ENCODE measurements around the gene JOSD2. TPM values are rescaled to one million over a fixed set of nuclear protein-coding genes. Genes with fewer than 3 reads are reported as not detected.
A peak's percentile ranks its signal among the peaks of the same experiment; 100 is the strongest.

Gene JOSD2
- total and polyA plus RNA-seq, 9 of the 15 experiments (the other 6 are each of a cell fraction or from before 2014, with no cell fraction given): 0.06 to 14.4 (median 3.1) TPM

GRCh38 chr19:50510121-50510670, 795 bp downstream of the JOSD2 start:
- 84% methylated on average over 26 of the region's 26 CpGs for WGBS (ENCODE audit: insufficient coverage, low coverage, missing lambda C conversion rate)
- peak overlapping the region; percentile 58 to 93 for H3K9ac ChIP-seq (ENCODE audit: insufficient read depth in 1 of 2, low read depth in 2 of 2, low read length in 2 of 2)
- no peaks in the 10 kb centered on the region for H3K27me3 ChIP-seq (ENCODE audit: control insufficient read depth in 2 of 2, insufficient read depth in 2 of 2, low read length in 2 of 2)
- no peaks in the 10 kb centered on the region for H3K36me3 ChIP-seq (ENCODE audit: control insufficient read depth, insufficient read depth, low read length)
- no peaks in the 10 kb centered on the region for H3K9me3 ChIP-seq (replicated peaks; ENCODE audit: control insufficient read depth, insufficient read depth, low read depth, low read length)
- in situ Hi-C loops (cut with MboI): no loop called here
- H2AFZ ChIP-seq (ENCODE audit: low read depth, low read length): no peak overlapping the region
- peaks cover 4% of the 10 kb centered on the region for H3K9me1 ChIP-seq (ENCODE audit: control insufficient read depth, insufficient read depth, low read length)
- TSS peak; percentile 59 for BruUV-seq (replicated peaks)
- intact Hi-C loops (cut with micrococcal nuclease): no loop called here
- ChIA-PET CTCF (ENCODE audit: low intra/inter-chr PET ratio) (no interaction called here), POLR2A (interaction anchor here (0.6 to 1.0 kb wide), 2 partner anchors 9 to 153 kb away, joined by 3 read pairs; no protein-coding TSS in a partner anchor)
- ATAC-seq (no peak), FAIRE-seq (no peak), DNase-seq (ENCODE audit: extremely low read depth in 1 of 4, low spot score in 3 of 4) (no peak)
- H3K4me3 ChIP-seq: peak overlapping the region; percentile 55; the same call in 1 of the 2 replicates
- no peaks in the 10 kb centered on the region; the same call in 2 of the 3 replicates for H3K79me2 ChIP-seq (ENCODE audit: control insufficient read depth, insufficient read depth, low read length)
- H4K20me1 ChIP-seq (replicated peaks; ENCODE audit: control insufficient read depth, insufficient read depth, low read length): no peaks in the 10 kb centered on the region
- peak overlapping the region; percentile 74; the same call in 1 of the 3 replicates for H3K27ac ChIP-seq (ENCODE audit: extremely low read depth, low read depth, low read length)
- TF ChIP-seq RBM22 (IDR thresholded peaks at IDR 0.05; ENCODE audit: low read depth, low read length, poor library complexity, severe bottlenecking): no peak
- TF ChIP-seq ARID3A (IDR thresholded peaks at IDR 0.05; ENCODE audit: borderline replicate concordance, low read depth, low read length): no peak
- peak; percentile 23; the same call in 1 of the 2 replicates for TF ChIP-seq ZBTB7A (IDR thresholded peaks at IDR 0.05; ENCODE audit: borderline replicate concordance, control insufficient read depth, low read depth, low read length)
- TF ChIP-seq, protein P1, sequence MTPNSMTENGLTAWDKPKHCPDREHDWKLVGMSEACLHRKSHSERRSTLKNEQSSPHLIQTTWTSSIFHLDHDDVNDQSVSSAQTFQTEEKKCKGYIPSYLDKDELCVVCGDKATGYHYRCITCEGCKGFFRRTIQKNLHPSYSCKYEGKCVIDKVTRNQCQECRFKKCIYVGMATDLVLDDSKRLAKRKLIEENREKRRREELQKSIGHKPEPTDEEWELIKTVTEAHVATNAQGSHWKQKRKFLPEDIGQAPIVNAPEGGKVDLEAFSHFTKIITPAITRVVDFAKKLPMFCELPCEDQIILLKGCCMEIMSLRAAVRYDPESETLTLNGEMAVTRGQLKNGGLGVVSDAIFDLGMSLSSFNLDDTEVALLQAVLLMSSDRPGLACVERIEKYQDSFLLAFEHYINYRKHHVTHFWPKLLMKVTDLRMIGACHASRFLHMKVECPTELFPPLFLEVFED (CRISPR knock-in tag; conservative IDR thresholded peaks at IDR 0.05): no peak
- no peak for TF ChIP-seq U2AF1 (optimal IDR thresholded peaks at IDR 0.05; ENCODE audit: low read depth, low read length)
- peaks cover 5 to 68% of the 10 kb centered on the region in 2 experiments; a peak in 4 of 5 replicates for H3K4me1 ChIP-seq (replicated peaks in 1 of 2; ENCODE audit: control insufficient read depth in 2 of 2, insufficient read depth in 2 of 2, low read length in 2 of 2)
- peak overlapping the region; percentile 85 for H3K4me2 ChIP-seq (ENCODE audit: insufficient read depth, low read length)
